GM23248 (cell line): ENCODE results near the gene COL15A1.

Experiments
- EZH2 ChIP-seq: fragments of 200-600 bp; sonication (generic); IDR thresholded peaks from 2 replicates; pipeline ENCODE4 v1.6.1; 2018; ENCODE audit warnings: antibody characterized with exemption, mild to moderate bottlenecking; ENCODE audit not compliant: insufficient read depth, poor library complexity, severe bottlenecking
- EZH2phosphoT487 ChIP-seq: fragments of 200-600 bp; sonication (generic); IDR thresholded peaks from 2 replicates; pipeline ENCODE4 v1.6.1; 2018; ENCODE audit warnings: antibody characterized with exemption, moderate library complexity, mild to moderate bottlenecking, low read depth; ENCODE audit not compliant: insufficient read depth

- TF ChIP-seq EZH2phosphoT487 (no peak), EZH2 (no peak)
Observed at GRCh38 chr9:98894761-98895160, 48.9 kb upstream of the COL15A1 start.
